Measurements from ENCODE around the gene TRIM43B. TPM values are rescaled to one million over a fixed set of nuclear protein-coding genes. Genes with fewer than 3 reads are reported as not detected.
"Not testable (repeated sequence)": the region's sequence is repeated elsewhere in the genome, so short reads cannot be mapped to it uniquely, and the experiment has no call there.

Gene TRIM43B
- polyA plus RNA-seq (not detected in 3 replicates), polyA minus RNA-seq (not detected in 3 replicates)
- not detected for polyA plus RNA-seq (2011; ENCODE audit: low read depth)
- not detected in 2 replicates for polyA plus RNA-seq (2011; cell fraction: cytosol; rRNA removed)
- polyA plus RNA-seq (2011; cell fraction: nucleus; rRNA removed), result 0.11 TPM in 1 of 2 replicates, not detected in the other
- 0.08 TPM in 1 of 2 replicates, not detected in the other for polyA plus RNA-seq (2012; ENCODE audit: low replicate concordance)
- not detected for polyA minus RNA-seq (2011; cell fraction: cytosol; rRNA and poly(A)+ RNA removed)
- polyA minus RNA-seq (2011; cell fraction: nucleus; rRNA and poly(A)+ RNA removed), result not detected in 2 replicates

- H4K20me1 ChIP-seq (ENCODE audit: control insufficient read depth, extremely low read depth, insufficient read depth, low read length); H3K4me3 ChIP-seq (ENCODE audit: control insufficient read depth in 2 of 3, extremely low read depth in 1 of 3, insufficient read depth in 2 of 3, low read depth in 1 of 3, low read length in 3 of 3); H3K36me3 ChIP-seq (ENCODE audit: control insufficient read depth in 2 of 2, extremely low read depth in 1 of 2, insufficient read depth in 2 of 2, low read length in 2 of 2); H3K4me2 ChIP-seq (ENCODE audit: control insufficient read depth, extremely low read depth, insufficient read depth, low read depth, low read length); FAIRE-seq; dilution Hi-C loops (cut with MboI; ENCODE audit: extremely low pct_ligation_motif_present, low sequenced_read_pairs); DNase-seq (ENCODE audit: low read depth, low spot score); H3K79me2 ChIP-seq (ENCODE audit: control insufficient read depth, insufficient read depth, low read length); H3K4me1 ChIP-seq (ENCODE audit: control insufficient read depth, extremely low read depth, insufficient read depth, low read length); H3K9ac ChIP-seq (ENCODE audit: control insufficient read depth, extremely low read depth, insufficient read depth, low read length); H3K27me3 ChIP-seq (ENCODE audit: control insufficient read depth, extremely low read depth, insufficient read depth, low read length); H3K9me3 ChIP-seq (ENCODE audit: control insufficient read depth, low read depth, low read length); H2AFZ ChIP-seq (ENCODE audit: control insufficient read depth, low read length); H3K27ac ChIP-seq (ENCODE audit: control insufficient read depth, insufficient read depth, low read length); H3K9me1 ChIP-seq (ENCODE audit: control insufficient read depth, extremely low read depth, insufficient read depth, low read length): not testable (repeated sequence)
Observed at GRCh38 chr2:95484654-95485053, at the start of gene TRIM43B. Gene TRIM43B, minus strand, starts transcription at chr2:95484754. Its CDS starts 2,040 bp downstream, at chr2:95482714.

GRCh38 chr2:95531254-95531771 is 46.8 kb upstream of the TRIM43B start:
- H3K36me3 ChIP-seq (ENCODE audit: control insufficient read depth in 2 of 2, extremely low read depth in 1 of 2, insufficient read depth in 2 of 2, low read length in 2 of 2), result peaks cover 10 to 16% of the 10 kb centered on the region in 2 experiments
- H2AFZ ChIP-seq (ENCODE audit: control insufficient read depth, low read length), result no peak overlapping the region
- no peaks in the 10 kb centered on the region for H4K20me1 ChIP-seq (ENCODE audit: control insufficient read depth, extremely low read depth, insufficient read depth, low read length)
- no peak overlapping the region for H3K27ac ChIP-seq (ENCODE audit: control insufficient read depth, insufficient read depth, low read length)
- peaks cover 43% of the 10 kb centered on the region for H3K79me2 ChIP-seq (ENCODE audit: control insufficient read depth, insufficient read depth, low read length)
- DNase-seq (ENCODE audit: low read depth, low spot score), result no peak
- H3K4me2 ChIP-seq (ENCODE audit: control insufficient read depth, extremely low read depth, insufficient read depth, low read depth, low read length), result no peak overlapping the region
- dilution Hi-C loops (cut with MboI; ENCODE audit: extremely low pct_ligation_motif_present, low sequenced_read_pairs), result no loop called here
- no peaks in the 10 kb centered on the region for H3K27me3 ChIP-seq (ENCODE audit: control insufficient read depth, extremely low read depth, insufficient read depth, low read length)
- no peaks in the 10 kb centered on the region for H3K9me3 ChIP-seq (ENCODE audit: control insufficient read depth, low read depth, low read length)
- no peak overlapping the region for H3K4me3 ChIP-seq (ENCODE audit: control insufficient read depth in 2 of 3, extremely low read depth in 1 of 3, insufficient read depth in 2 of 3, low read depth in 1 of 3, low read length in 3 of 3)
- no peak for TF ChIP-seq CTCF (optimal IDR thresholded peaks at IDR 0.05 in 1 of 3, IDR thresholded peaks at IDR 0.05 in 1 of 3, conservative IDR thresholded peaks at IDR 0.05 in 1 of 3; ENCODE audit: extremely low read depth in 1 of 3, insufficient read depth in 2 of 3, low read length in 3 of 3)
- no peak for TF ChIP-seq EZH2 (IDR thresholded peaks at IDR 0.05; ENCODE audit: low read length)
- peaks cover 3% of the 10 kb centered on the region for H3K4me1 ChIP-seq (ENCODE audit: control insufficient read depth, extremely low read depth, insufficient read depth, low read length)
- no peak overlapping the region for H3K9ac ChIP-seq (ENCODE audit: control insufficient read depth, extremely low read depth, insufficient read depth, low read length)
- no peak for FAIRE-seq
- no peaks in the 10 kb centered on the region for H3K9me1 ChIP-seq (ENCODE audit: control insufficient read depth, extremely low read depth, insufficient read depth, low read length)

Data from keratinocyte (primary cell).